Fibroblast of lung (primary cell): Measurements from ENCODE around the gene MNAT1. TPM values are rescaled to one million over a fixed set of nuclear protein-coding genes. Genes with fewer than 3 reads are reported as not detected.
A peak's percentile ranks its signal among the peaks of the same experiment; 100 is the strongest.

Experiments used
- DNase-seq, 2 donors: peaks; one replicate each; pipeline versions ENCODE4 v3.0.0 to v3.0.0-alpha.2; 2010; ENCODE audit warnings: low read depth in 2 of 2
- H2AFZ ChIP-seq: 2 replicates; pipeline ENCODE4 v1.5.1; 2012; ENCODE audit warnings: low read length, control low read depth, inconsistent platforms
- H3K27ac ChIP-seq: 2 replicates; pipeline ENCODE4 v1.5.1; 2011; ENCODE audit warnings: low read length, control low read depth; ENCODE audit not compliant: insufficient read depth
- H3K27me3 ChIP-seq: 2 replicates; pipeline ENCODE4 v1.5.1; 2011; ENCODE audit warnings: mild to moderate bottlenecking, low read length; ENCODE audit not compliant: control insufficient read depth, insufficient read depth
- H3K36me3 ChIP-seq: 2 replicates; pipeline ENCODE4 v1.5.1; 2011; ENCODE audit warnings: low read length; ENCODE audit not compliant: control insufficient read depth, insufficient read depth
- H3K4me1 ChIP-seq: 2 replicates; pipeline ENCODE4 v1.5.1; 2011; ENCODE audit warnings: low read length; ENCODE audit not compliant: control insufficient read depth, insufficient read depth; ENCODE audit errors: extremely low read depth
- H3K4me2 ChIP-seq: 2 replicates; pipeline ENCODE4 v1.5.1; 2011; ENCODE audit warnings: low read length, control low read depth; ENCODE audit not compliant: insufficient read depth; ENCODE audit errors: extremely low read depth
- H3K4me3 ChIP-seq, 4 experiments: fragments of 200-600 bp in 1 of 4; sonication (generic) in 1 of 4; replicated peaks in 1 of 4; 2 replicates each; pipeline ENCODE4 v1.5.1; 2011 to 2016; ENCODE audit warnings: low read length in 4 of 4, low read depth in 3 of 4, mild to moderate bottlenecking in 3 of 4, control low read depth in 2 of 4, inconsistent platforms in 1 of 4, mixed read lengths in 1 of 4; ENCODE audit not compliant: insufficient read depth in 1 of 4; ENCODE audit errors: control extremely low read depth in 1 of 4
- H3K79me2 ChIP-seq: 2 replicates; pipeline ENCODE4 v1.5.1; 2012; ENCODE audit warnings: mild to moderate bottlenecking, low read length, inconsistent platforms; ENCODE audit not compliant: control insufficient read depth, insufficient read depth
- H3K9ac ChIP-seq: 2 replicates; pipeline ENCODE4 v1.5.1; 2011; ENCODE audit warnings: mild to moderate bottlenecking, low read length, control low read depth; ENCODE audit not compliant: insufficient read depth
- H3K9me3 ChIP-seq: 2 replicates; pipeline ENCODE4 v1.5.1; 2012; ENCODE audit warnings: low read depth, low read length; ENCODE audit not compliant: control insufficient read depth, insufficient read depth
- H4K20me1 ChIP-seq: 2 replicates; pipeline ENCODE4 v1.5.1; 2011; ENCODE audit warnings: low read length; ENCODE audit not compliant: control insufficient read depth, insufficient read depth; ENCODE audit errors: extremely low read depth
- EZH2 ChIP-seq: IDR thresholded peaks from 2 replicates; pipeline ENCODE4 v1.5.1; 2012; ENCODE audit warnings: low read length, control low read depth, mild to moderate bottlenecking; ENCODE audit errors: missing control alignments
- polyA minus RNA-seq: library from RNA; depleted of rRNA, polyadenylated mRNA; stranded (reverse); fragments of >200 nt; gene quantifications from 2 replicates; pipeline ENCODE4 v1.2.3, GENCODE V29; 2011; ENCODE audit warnings: low replicate concordance
- polyA plus RNA-seq, 2 donors: library from polyadenylated mRNA; depleted of rRNA in 1 of 2; stranded (reverse) in 1 of 2; unstranded in 1 of 2; fragments of >200 nt; gene quantifications; 2 replicates each; pipeline ENCODE4 v1.2.1, GENCODE V29; 2011 to 2012; ENCODE audit warnings: missing spikeins in 1 of 2
- total RNA-seq: library from RNA; depleted of rRNA; stranded (reverse); fragments of >200 nt; gene quantifications from 2 replicates; pipeline ENCODE4 v1.2.1, GENCODE V29; 2014
- TF ChIP-seq, protein P1 (sequence below), 2 donors: IDR thresholded peaks in 1 of 2; conservative IDR thresholded peaks in 1 of 2; 1 replicate in 1 of 2; 2 replicates in 1 of 2; pipeline ENCODE4 v1.5.1; 2011 to 2012; ENCODE audit warnings: low read length in 2 of 2, control low read depth in 1 of 2, inconsistent platforms in 1 of 2, low read depth in 1 of 2, mild to moderate bottlenecking in 1 of 2

Gene MNAT1
- total RNA-seq = 33.6 and 48.2 TPM in 2 replicates
- 52.5 and 58.5 TPM in 2 replicates for polyA plus RNA-seq
- polyA plus RNA-seq (2012) = 37.9 and 42.1 TPM in 2 replicates
- polyA minus RNA-seq = 8.2 and 22.0 TPM in 2 replicates

DNA sequence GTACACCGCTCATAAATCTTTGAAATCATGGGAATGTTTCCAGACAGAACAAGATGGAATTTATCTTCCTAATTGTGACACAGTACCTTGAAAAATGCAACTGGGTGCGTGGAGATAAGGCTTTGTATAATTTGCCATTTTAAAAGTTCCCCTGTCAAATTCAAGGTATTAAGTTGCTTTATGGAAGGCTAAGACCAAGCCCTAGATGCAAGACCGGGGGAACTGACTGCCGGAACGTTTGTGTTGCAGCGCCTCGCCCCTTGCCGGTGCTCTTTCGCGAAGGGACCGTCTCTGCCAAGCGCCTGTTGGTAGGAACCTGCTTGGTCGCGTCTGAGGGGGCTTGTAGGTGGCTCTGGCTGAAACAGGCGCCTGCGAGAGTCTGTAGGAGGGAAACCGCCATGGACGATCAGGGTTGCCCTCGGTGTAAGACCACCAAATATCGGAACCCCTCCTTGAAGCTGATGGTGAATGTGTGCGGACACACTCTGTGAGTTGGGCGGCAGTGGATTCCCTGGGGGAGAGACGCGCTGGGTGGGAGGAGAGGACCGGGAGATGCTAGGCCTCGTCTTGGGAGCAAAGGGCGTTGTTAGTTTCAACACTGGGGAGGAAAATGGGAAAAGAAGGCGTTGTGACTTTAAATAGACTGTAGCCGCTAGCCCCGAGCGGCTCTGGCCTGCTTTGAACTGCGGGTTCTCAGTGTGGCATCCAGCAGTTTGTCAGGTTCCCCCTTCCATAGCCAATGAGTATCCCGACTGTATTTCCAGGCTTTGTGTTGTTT is at the start of gene MNAT1:
Gene MNAT1 (plus strand): TSS at position 297 of the 778 bp plus-strand sequence. CDS start 102 bp downstream, at position 399.
- peak within 1 kb of the TSS; percentile 79 for H3K27ac ChIP-seq
- peak; percentile 87 to 90 for DNase-seq
- H3K9ac ChIP-seq = peak within 1 kb of the TSS; percentile 57
- H3K4me2 ChIP-seq = peak within 1 kb of the TSS; percentile 92
- TF ChIP-seq, protein P1, sequence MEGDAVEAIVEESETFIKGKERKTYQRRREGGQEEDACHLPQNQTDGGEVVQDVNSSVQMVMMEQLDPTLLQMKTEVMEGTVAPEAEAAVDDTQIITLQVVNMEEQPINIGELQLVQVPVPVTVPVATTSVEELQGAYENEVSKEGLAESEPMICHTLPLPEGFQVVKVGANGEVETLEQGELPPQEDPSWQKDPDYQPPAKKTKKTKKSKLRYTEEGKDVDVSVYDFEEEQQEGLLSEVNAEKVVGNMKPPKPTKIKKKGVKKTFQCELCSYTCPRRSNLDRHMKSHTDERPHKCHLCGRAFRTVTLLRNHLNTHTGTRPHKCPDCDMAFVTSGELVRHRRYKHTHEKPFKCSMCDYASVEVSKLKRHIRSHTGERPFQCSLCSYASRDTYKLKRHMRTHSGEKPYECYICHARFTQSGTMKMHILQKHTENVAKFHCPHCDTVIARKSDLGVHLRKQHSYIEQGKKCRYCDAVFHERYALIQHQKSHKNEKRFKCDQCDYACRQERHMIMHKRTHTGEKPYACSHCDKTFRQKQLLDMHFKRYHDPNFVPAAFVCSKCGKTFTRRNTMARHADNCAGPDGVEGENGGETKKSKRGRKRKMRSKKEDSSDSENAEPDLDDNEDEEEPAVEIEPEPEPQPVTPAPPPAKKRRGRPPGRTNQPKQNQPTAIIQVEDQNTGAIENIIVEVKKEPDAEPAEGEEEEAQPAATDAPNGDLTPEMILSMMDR (conservative IDR thresholded peaks at IDR 0.05 in 1 of 2, IDR thresholded peaks at IDR 0.05 in 1 of 2; ENCODE audit: low read depth in 1 of 2, low read length in 2 of 2) = peak; percentile 4 to 23
- no peak for TF ChIP-seq EZH2
- H3K79me2 ChIP-seq = peaks cover 36% of the 10 kb centered on the region
- no peaks in the 10 kb centered on the region for H3K4me1 ChIP-seq
- H3K9me3 ChIP-seq = no peaks in the 10 kb centered on the region
- peak within 1 kb of the TSS; percentile 99 for H2AFZ ChIP-seq
- no peaks in the 10 kb centered on the region for H3K27me3 ChIP-seq
- H3K36me3 ChIP-seq = no peaks in the 10 kb centered on the region
- H3K4me3 ChIP-seq = peak within 1 kb of the TSS; percentile 74 to 95 (median 91)
- no peaks in the 10 kb centered on the region for H4K20me1 ChIP-seq

DNA sequence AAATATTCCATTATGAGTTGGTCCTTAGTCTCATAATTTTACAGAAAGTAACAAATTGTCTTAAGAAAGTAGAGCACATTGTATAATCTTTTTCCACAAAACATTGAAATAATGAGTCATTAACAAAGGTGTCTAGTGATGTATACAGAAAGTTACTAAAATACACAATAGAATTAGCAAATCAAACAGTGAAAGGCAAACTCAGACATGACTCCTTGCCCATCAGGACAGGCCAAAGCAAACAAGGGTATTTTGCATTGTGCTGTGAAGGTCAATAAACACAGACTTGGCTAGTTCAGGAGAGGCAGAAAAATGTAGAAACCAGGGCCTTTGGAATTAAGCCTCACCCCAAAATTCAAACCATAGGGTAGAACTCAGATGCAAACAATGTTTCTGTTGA is 47.7 kb upstream of the MNAT1 start:
- Histone ChIP-seq H4K20me1 (no peaks in the 10 kb centered on the region), H3K4me1 (no peaks in the 10 kb centered on the region), H3K36me3 (no peaks in the 10 kb centered on the region), H3K9ac (no peak overlapping the region), H3K79me2 (no peaks in the 10 kb centered on the region), H2AFZ (no peak overlapping the region), H3K4me2 (no peak overlapping the region), H3K27ac (no peak overlapping the region), H3K4me3 (no peak overlapping the region), H3K9me3 (no peaks in the 10 kb centered on the region), H3K27me3 (no peaks in the 10 kb centered on the region)
- DNase-seq = no peak
- no peak for TF ChIP-seq EZH2
- TF ChIP-seq, protein P1 (conservative IDR thresholded peaks at IDR 0.05 in 1 of 2, IDR thresholded peaks at IDR 0.05 in 1 of 2; ENCODE audit: low read depth in 1 of 2, low read length in 2 of 2) = no peak

DNA sequence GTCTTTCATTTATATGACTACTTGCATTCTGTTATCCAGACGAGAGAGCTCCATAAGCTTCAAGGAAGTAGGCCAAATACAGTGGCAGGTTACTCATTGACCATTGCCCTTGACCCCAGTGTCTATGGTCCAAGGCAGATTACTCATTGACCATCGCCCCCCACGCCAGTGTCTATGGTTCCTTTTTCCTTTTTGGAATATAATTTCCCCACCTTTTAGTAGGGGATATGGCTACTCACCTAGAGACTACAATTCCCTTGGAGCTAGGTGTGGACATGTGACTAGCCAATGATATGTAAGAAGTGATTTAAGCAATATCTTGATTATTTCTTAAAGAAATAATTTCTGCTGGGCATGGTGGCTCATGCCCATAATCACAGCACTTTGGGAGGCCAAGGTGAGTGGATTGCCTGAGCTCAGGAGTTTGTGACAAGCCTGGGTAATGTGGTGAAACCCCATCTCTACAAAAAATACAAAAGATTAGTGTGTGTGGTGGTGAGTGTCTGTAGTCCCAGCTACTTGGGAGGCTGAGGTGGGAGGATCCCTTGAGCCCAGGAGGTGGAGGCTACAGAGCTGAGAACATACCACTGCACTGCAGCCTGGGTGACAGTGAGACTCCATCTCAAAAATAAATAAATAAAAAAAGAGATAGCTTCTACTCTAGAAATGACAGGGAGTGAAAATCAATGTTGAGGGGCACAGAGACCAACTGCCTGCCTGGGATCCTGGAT is 43.0 kb upstream of the MNAT1 start:
- Histone ChIP-seq H3K27me3 (no peaks in the 10 kb centered on the region), H3K36me3 (no peaks in the 10 kb centered on the region), H3K9me3 (no peaks in the 10 kb centered on the region), H4K20me1 (no peaks in the 10 kb centered on the region), H3K79me2 (no peaks in the 10 kb centered on the region), H2AFZ (no peak overlapping the region), H3K27ac (no peak overlapping the region), H3K9ac (no peak overlapping the region), H3K4me3 (no peak overlapping the region), H3K4me2 (no peak overlapping the region), H3K4me1 (no peaks in the 10 kb centered on the region)
- no peak for DNase-seq
- no peak for TF ChIP-seq EZH2
- TF ChIP-seq, protein P1 (conservative IDR thresholded peaks at IDR 0.05 in 1 of 2, IDR thresholded peaks at IDR 0.05 in 1 of 2; ENCODE audit: low read depth in 1 of 2, low read length in 2 of 2) = no peak
